ENCODE data around the gene LIN28A. TPM values are rescaled to one million over a fixed set of nuclear protein-coding genes. Genes with fewer than 3 reads are reported as not detected.

Gene LIN28A
- total and polyA plus RNA-seq, 4 donors, result 0.20 TPM; not detected in 3

DNA sequence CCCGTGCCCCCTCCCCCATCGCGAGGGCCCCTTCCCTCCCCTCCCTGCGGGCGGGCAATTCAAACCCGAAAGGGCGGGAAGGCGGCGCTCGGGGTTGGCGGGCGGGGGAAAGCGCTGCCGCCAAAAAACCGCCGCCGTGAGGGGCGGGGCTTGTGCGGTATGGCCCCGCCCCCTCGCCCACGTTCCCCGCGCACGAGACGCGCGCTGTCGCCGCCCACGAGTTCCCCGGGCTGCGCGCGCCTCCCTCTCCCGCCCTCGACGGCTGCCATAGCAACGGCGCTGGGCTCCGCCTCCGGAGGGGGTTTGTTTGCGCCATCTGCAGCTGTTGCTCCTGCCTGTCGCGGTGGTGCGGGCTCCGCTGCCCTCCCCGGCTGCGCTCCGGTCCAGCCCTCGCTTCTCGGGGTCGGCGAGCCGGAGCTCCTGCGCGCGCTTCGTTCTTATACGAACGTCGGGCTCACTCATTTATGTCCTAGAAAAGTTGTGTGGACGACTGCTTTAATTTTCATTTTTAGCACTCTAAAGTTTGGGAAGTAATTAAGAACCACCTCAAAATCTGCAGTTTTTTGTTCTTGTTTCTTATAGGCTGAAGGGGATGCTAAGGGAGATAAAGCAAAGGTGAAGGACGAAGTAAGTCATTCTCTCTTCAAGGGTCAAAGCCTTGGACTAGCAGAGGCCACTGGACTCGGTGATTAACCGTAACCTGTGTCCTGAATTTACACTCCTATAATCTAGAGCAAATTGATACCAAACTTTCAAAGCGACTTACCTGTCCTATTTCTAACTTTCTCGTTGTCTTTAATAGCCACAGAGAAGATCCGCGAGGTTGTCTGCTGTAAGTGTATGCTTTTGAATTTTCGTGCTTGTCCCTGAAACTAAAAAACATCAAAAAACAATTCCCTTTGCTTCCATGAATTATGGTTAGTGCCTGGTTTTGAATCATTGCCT is 62.6 kb downstream of the LIN28A start:
- WGBS (ENCODE audit: insufficient coverage), result under 1% methylated on average over 53 of the region's 71 CpGs
- peaks cover 11% of the 10 kb centered on the region for H3K36me3 ChIP-seq (ENCODE audit: control insufficient read depth, insufficient read depth, low read length)
- H3K27me3 ChIP-seq (ENCODE audit: control insufficient read depth, insufficient read depth, low read length), result no peaks in the 10 kb centered on the region
- H3K9me3 ChIP-seq (ENCODE audit: control insufficient read depth, insufficient read depth, low read length), result no peaks in the 10 kb centered on the region
- H3K4me3 ChIP-seq (ENCODE audit: low read depth, low read length), result peak overlapping the region; percentile 71
- peaks cover 29% of the 10 kb centered on the region for H3K4me1 ChIP-seq (ENCODE audit: control insufficient read depth, insufficient read depth, low read length)
- peak overlapping the region; percentile 93 for H3K27ac ChIP-seq (ENCODE audit: low read depth, low read length)
- DNase-seq (ENCODE audit: low read depth in 4 of 6, low spot score in 6 of 6), result peak; percentile 78 to 98 (median 92)

DNA sequence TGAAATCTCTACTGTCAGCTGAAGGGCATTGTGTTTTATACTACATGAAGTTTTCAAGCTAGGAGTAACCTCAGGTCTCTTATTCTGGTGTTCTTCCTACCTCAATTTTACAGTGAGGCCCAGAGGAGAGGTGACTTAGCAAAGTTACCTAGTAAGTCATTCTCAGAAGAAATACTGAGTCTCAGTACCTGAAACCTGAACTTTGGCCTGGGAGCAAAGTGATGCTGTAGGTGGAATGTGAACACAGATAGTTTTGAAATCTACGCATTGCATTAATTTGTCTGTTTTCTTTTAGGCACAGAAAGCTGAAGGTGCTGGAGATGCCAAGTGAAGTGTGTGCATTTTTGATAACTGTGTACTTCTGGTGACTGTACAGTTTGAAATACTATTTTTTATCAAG is 64.2 kb downstream of the LIN28A start:
- peaks cover 24% of the 10 kb centered on the region for H3K4me1 ChIP-seq (ENCODE audit: control insufficient read depth, insufficient read depth, low read length)
- H3K4me3 ChIP-seq (ENCODE audit: low read depth, low read length), result no peak overlapping the region
- H3K27ac ChIP-seq (ENCODE audit: low read depth, low read length), result no peak overlapping the region
- H3K27me3 ChIP-seq (ENCODE audit: control insufficient read depth, insufficient read depth, low read length), result no peaks in the 10 kb centered on the region
- no peaks in the 10 kb centered on the region for H3K9me3 ChIP-seq (ENCODE audit: control insufficient read depth, insufficient read depth, low read length)
- WGBS (ENCODE audit: insufficient coverage), result no CpG with 5 or more reads among the region's 1 CpG
- DNase-seq (ENCODE audit: low read depth in 4 of 6, low spot score in 6 of 6), result no peak
- H3K36me3 ChIP-seq (ENCODE audit: control insufficient read depth, insufficient read depth, low read length), result peaks cover 17% of the 10 kb centered on the region

DNA sequence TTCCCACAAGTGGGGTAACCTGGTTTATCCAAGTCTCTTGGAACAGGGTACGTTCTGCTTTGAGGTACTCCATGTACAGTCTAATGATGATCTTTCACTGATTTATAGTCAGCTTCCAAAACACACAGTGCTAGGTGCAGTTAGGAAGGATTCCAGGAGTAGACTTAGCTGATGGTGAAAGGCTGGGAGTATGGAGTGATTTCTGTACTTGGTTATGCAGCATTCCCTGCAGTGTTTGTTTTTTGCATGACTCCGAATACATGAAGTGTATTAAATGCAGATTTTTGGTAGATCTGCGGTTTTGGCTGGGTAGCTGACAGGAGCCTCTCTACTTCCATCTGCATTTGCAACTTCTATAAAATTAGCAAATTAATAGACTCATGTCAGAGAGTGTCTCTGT is 65.4 kb downstream of the LIN28A start:
- no peak overlapping the region for H3K4me3 ChIP-seq (ENCODE audit: low read depth, low read length)
- no peaks in the 10 kb centered on the region for H3K27me3 ChIP-seq (ENCODE audit: control insufficient read depth, insufficient read depth, low read length)
- 50% methylated on average over 1 of the region's 3 CpGs for WGBS (ENCODE audit: insufficient coverage)
- H3K27ac ChIP-seq (ENCODE audit: low read depth, low read length), result no peak overlapping the region
- DNase-seq (ENCODE audit: low read depth in 4 of 6, low spot score in 6 of 6), result no peak
- H3K9me3 ChIP-seq (ENCODE audit: control insufficient read depth, insufficient read depth, low read length), result no peaks in the 10 kb centered on the region
- peaks cover 23% of the 10 kb centered on the region for H3K36me3 ChIP-seq (ENCODE audit: control insufficient read depth, insufficient read depth, low read length)
- H3K4me1 ChIP-seq (ENCODE audit: control insufficient read depth, insufficient read depth, low read length), result peaks cover 13% of the 10 kb centered on the region

DNA sequence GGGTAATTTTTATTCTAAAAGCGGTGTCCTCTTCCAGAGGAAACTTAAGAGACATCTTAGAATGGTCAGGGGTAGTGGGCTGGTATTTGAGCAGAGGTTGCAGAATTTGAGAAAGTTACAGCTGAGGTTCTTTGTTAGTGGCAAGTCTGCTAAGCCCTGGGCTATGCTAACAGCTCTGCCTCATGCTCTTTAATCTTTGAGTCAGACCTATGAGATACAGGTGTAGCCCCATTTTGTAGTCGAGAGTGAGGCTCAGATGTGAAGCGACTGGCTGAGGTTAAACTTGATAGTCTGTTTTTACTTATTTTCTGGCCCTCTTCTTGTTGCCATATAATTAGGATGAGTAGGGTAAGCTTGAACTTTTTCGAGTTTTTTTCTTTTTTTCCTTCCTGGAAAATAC is 66.3 kb downstream of the LIN28A start:
- Histone ChIP-seq H3K36me3 (ENCODE audit: control insufficient read depth, insufficient read depth, low read length) (peaks cover 23% of the 10 kb centered on the region), H3K27ac (ENCODE audit: low read depth, low read length) (no peak overlapping the region), H3K4me1 (ENCODE audit: control insufficient read depth, insufficient read depth, low read length) (peaks cover 4% of the 10 kb centered on the region), H3K4me3 (ENCODE audit: low read depth, low read length) (no peak overlapping the region), H3K27me3 (ENCODE audit: control insufficient read depth, insufficient read depth, low read length) (no peaks in the 10 kb centered on the region), H3K9me3 (ENCODE audit: control insufficient read depth, insufficient read depth, low read length) (no peaks in the 10 kb centered on the region)
- WGBS (ENCODE audit: insufficient coverage), result 100% methylated on average over 2 of the region's 4 CpGs
- DNase-seq (ENCODE audit: low read depth in 4 of 6, low spot score in 6 of 6), result no peak

DNA sequence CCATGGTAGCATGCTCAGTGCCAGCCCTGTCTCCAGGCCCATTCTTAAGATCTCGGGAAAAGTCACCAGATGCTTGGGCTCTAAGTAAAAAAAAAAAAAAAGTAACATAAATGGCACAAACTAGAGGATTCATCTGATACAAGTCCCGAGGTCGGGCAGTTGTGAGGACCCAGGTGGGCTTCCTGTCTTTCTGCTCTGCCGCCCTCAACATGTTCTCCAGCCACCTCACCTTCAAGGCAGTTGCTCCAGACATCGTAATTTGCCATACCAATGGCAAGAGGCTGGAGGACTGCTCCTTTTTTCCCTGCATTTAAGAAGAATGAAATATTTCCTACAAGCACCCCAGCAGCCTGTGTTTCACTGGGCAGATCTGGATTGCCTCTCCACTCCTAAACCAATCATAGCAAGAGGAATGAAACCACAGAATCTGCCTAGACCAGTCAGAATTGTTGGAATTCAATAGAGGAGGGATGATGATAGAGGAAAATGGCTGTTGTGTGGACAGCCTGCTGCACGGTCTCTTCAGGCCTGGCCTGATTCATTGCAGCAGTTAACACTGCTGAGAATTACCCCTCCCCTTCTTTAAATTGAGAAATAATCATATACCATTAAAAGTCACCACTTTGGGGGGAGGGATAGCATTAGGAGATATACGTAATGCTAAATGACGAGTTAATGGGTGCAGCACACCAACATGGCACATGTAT is 67.0 kb downstream of the LIN28A start:
- Histone ChIP-seq H3K4me3 (ENCODE audit: low read depth, low read length) (no peak overlapping the region), H3K36me3 (ENCODE audit: control insufficient read depth, insufficient read depth, low read length) (peaks cover 23% of the 10 kb centered on the region), H3K27me3 (ENCODE audit: control insufficient read depth, insufficient read depth, low read length) (no peaks in the 10 kb centered on the region), H3K9me3 (ENCODE audit: control insufficient read depth, insufficient read depth, low read length) (no peaks in the 10 kb centered on the region), H3K4me1 (ENCODE audit: control insufficient read depth, insufficient read depth, low read length) (peaks cover 3% of the 10 kb centered on the region), H3K27ac (ENCODE audit: low read depth, low read length) (no peak overlapping the region)
- 65% methylated on average over 4 of the region's 8 CpGs for WGBS (ENCODE audit: insufficient coverage)
- DNase-seq (ENCODE audit: low read depth in 4 of 6, low spot score in 6 of 6), result peak in 1 of 6 donors; percentile 9

DNA sequence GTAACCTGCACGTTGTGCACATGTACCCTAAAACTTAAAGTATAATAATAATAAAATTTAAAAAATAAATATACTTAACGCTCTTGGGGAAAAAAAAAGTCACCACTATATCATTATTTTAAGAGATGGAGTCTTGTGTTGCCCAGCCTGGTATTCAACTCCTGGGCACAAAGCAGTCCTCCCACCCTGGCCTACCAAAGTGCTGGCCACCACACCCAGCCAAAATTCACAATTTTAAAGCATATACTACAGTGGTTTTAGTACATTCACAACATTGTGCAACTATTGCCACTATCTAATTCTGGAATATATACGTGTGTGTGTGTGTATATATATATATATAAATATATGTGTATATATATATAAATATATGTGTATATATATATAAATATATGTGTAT is 67.5 kb downstream of the LIN28A start:
- no peak for DNase-seq (ENCODE audit: low read depth in 4 of 6, low spot score in 6 of 6)
- WGBS (ENCODE audit: insufficient coverage), result no CpG with 5 or more reads among the region's 3 CpGs
- Histone ChIP-seq H3K27ac (ENCODE audit: low read depth, low read length) (no peak overlapping the region), H3K9me3 (ENCODE audit: control insufficient read depth, insufficient read depth, low read length) (no peaks in the 10 kb centered on the region), H3K4me3 (ENCODE audit: low read depth, low read length) (no peak overlapping the region), H3K4me1 (ENCODE audit: control insufficient read depth, insufficient read depth, low read length) (peaks cover 3% of the 10 kb centered on the region), H3K27me3 (ENCODE audit: control insufficient read depth, insufficient read depth, low read length) (no peaks in the 10 kb centered on the region), H3K36me3 (ENCODE audit: control insufficient read depth, insufficient read depth, low read length) (peaks cover 23% of the 10 kb centered on the region)

DNA sequence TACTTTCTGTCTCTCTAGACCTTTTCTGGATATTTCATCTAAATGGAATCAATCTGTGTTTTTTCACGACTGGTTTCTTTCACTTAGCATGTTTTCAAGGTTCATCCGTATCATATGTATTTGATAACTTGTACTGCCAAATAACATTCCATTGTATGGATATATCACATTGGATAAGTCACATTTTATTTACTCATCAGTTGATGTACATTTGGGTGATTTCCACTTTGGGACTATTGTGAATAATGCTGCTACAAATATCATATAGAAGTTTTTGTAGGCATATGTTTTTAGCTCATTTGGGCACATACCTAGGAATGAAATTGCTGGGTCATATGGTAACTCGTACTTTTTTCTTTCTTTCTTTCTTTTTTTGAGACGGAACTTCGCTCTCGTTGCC is 68.4 kb downstream of the LIN28A start:
- H3K36me3 ChIP-seq (ENCODE audit: control insufficient read depth, insufficient read depth, low read length), result peaks cover 21% of the 10 kb centered on the region
- H3K4me1 ChIP-seq (ENCODE audit: control insufficient read depth, insufficient read depth, low read length), result peaks cover under 1% of the 10 kb centered on the region
- H3K9me3 ChIP-seq (ENCODE audit: control insufficient read depth, insufficient read depth, low read length), result no peaks in the 10 kb centered on the region
- H3K27ac ChIP-seq (ENCODE audit: low read depth, low read length), result no peak overlapping the region
- no peak overlapping the region for H3K4me3 ChIP-seq (ENCODE audit: low read depth, low read length)
- H3K27me3 ChIP-seq (ENCODE audit: control insufficient read depth, insufficient read depth, low read length), result no peaks in the 10 kb centered on the region
- DNase-seq (ENCODE audit: low read depth in 4 of 6, low spot score in 6 of 6), result no peak
- WGBS (ENCODE audit: insufficient coverage), result 100% methylated on average over 2 of the region's 6 CpGs

Other genes starting within 250 kb of the LIN28A start
- under 1 TPM in 1 of 2 donors, not detected in 1; 0.50 TPM for gene C1orf232, start 241.9 kb upstream of the LIN28A start, total RNA-seq
- 1 to 10 TPM; 1.1 to 1.4 TPM for gene C1orf232, start 241.9 kb upstream of the LIN28A start, polyA plus RNA-seq (ENCODE audit: insufficient read length in 2 of 2)
- 10 to 100 TPM in 1 of 2 donors, 1 to 10 TPM in 1; 9.3 to 17.6 TPM for gene ZNF593, start 240.9 kb upstream of the LIN28A start, total RNA-seq
- 10 to 100 TPM; 17.3 to 21.1 TPM for gene ZNF593, start 240.9 kb upstream of the LIN28A start, polyA plus RNA-seq (ENCODE audit: insufficient read length in 2 of 2)
- gene ZNF593OS, start 239.0 kb upstream of the LIN28A start, total RNA-seq, result not detected
- gene ZNF593OS, start 239.0 kb upstream of the LIN28A start, polyA plus RNA-seq (ENCODE audit: insufficient read length in 2 of 2), result 1 to 10 TPM; 2.3 to 2.7 TPM
- 1 to 10 TPM; 1.8 to 2.0 TPM for gene CNKSR1, start 233.3 kb upstream of the LIN28A start, total RNA-seq
- 10 to 100 TPM in 1 of 2 donors, 1 to 10 TPM in 1; 6.1 to 11.2 TPM for gene CNKSR1, start 233.3 kb upstream of the LIN28A start, polyA plus RNA-seq (ENCODE audit: insufficient read length in 2 of 2)
- under 1 TPM in 1 of 2 donors, not detected in 1; 0.11 TPM for gene CATSPER4, start 220.2 kb upstream of the LIN28A start, total RNA-seq
- gene CATSPER4, start 220.2 kb upstream of the LIN28A start, polyA plus RNA-seq (ENCODE audit: insufficient read length in 2 of 2), result under 1 TPM in 1 of 2 donors, not detected in 1; 0.14 TPM
- 10 to 100 TPM; 14.7 to 16.1 TPM for gene CEP85, start 176.6 kb upstream of the LIN28A start, total RNA-seq
- gene CEP85, start 176.6 kb upstream of the LIN28A start, polyA plus RNA-seq (ENCODE audit: insufficient read length in 2 of 2), result 10 to 100 TPM; 17.3 to 20.3 TPM
- gene SH3BGRL3, start 130.7 kb upstream of the LIN28A start, total RNA-seq, result 10 to 100 TPM; 12.4 to 44.7 TPM
- 100 to 1,000 TPM; 226 to 228 TPM for gene SH3BGRL3, start 130.7 kb upstream of the LIN28A start, polyA plus RNA-seq (ENCODE audit: insufficient read length in 2 of 2)
- 10 to 100 TPM in 1 of 2 donors, 1 to 10 TPM in 1; 7.5 to 23.7 TPM for gene UBXN11, start 104.2 kb upstream of the LIN28A start, total RNA-seq
- 10 to 100 TPM; 32.3 to 39.1 TPM for gene UBXN11, start 104.2 kb upstream of the LIN28A start, polyA plus RNA-seq (ENCODE audit: insufficient read length in 2 of 2)
- 1 to 10 TPM; 1.4 TPM for gene CD52, start 92.9 kb upstream of the LIN28A start, total RNA-seq
- under 1 TPM; 0.57 to 0.95 TPM for gene CD52, start 92.9 kb upstream of the LIN28A start, polyA plus RNA-seq (ENCODE audit: insufficient read length in 2 of 2)
- under 1 TPM; 0.30 to 0.66 TPM for gene CRYBG2, start 56.7 kb upstream of the LIN28A start, total RNA-seq
- gene CRYBG2, start 56.7 kb upstream of the LIN28A start, polyA plus RNA-seq (ENCODE audit: insufficient read length in 2 of 2), result 1 to 10 TPM; 1.9 to 2.3 TPM
- not detected for gene ZNF683, start 38.1 kb upstream of the LIN28A start, total RNA-seq
- gene ZNF683, start 38.1 kb upstream of the LIN28A start, polyA plus RNA-seq (ENCODE audit: insufficient read length in 2 of 2), result under 1 TPM in 1 of 2 donors, not detected in 1; 0.14 TPM
- gene DHDDS, start 21.5 kb downstream of the LIN28A start, total RNA-seq, result 10 to 100 TPM; 28.1 to 37.7 TPM
- gene DHDDS, start 21.5 kb downstream of the LIN28A start, polyA plus RNA-seq (ENCODE audit: insufficient read length in 2 of 2), result 10 to 100 TPM; 35.0 to 48.3 TPM
- 100 to 1,000 TPM; 370 to 564 TPM for gene HMGN2, start 61.6 kb downstream of the LIN28A start, total RNA-seq
- 100 to 1,000 TPM; 693 to 696 TPM for gene HMGN2, start 61.6 kb downstream of the LIN28A start, polyA plus RNA-seq (ENCODE audit: insufficient read length in 2 of 2)
- gene RPS6KA1, start 118.9 kb downstream of the LIN28A start, total RNA-seq, result 10 to 100 TPM; 11.8 to 12.9 TPM
- 10 to 100 TPM; 14.2 to 16.4 TPM for gene RPS6KA1, start 118.9 kb downstream of the LIN28A start, polyA plus RNA-seq (ENCODE audit: insufficient read length in 2 of 2)

All from spinal cord (tissue), 10 donors.